HUES64 (cell line): ENCODE data around the gene SLC13A5.

Experiments used
- H3K27ac ChIP-seq: 2 replicates; pipeline ENCODE4 v1.7.0; 2013; ENCODE audit warnings: low read depth, low read length, inconsistent platforms
- H3K27me3 ChIP-seq: 2 replicates; pipeline ENCODE4 v1.6.1; 2013; ENCODE audit warnings: mild to moderate bottlenecking, low read length; ENCODE audit not compliant: insufficient read depth
- H3K36me3 ChIP-seq: 2 replicates; pipeline ENCODE4 v1.6.1; 2013; ENCODE audit warnings: mild to moderate bottlenecking, low read length; ENCODE audit not compliant: insufficient read depth
- H3K4me1 ChIP-seq: 2 replicates; pipeline ENCODE4 v1.6.1; 2013; ENCODE audit warnings: mild to moderate bottlenecking, low read length, moderate library complexity; ENCODE audit not compliant: insufficient read depth
- H3K4me3 ChIP-seq: 2 replicates; pipeline ENCODE4 v1.5.1; 2013; ENCODE audit warnings: mild to moderate bottlenecking, low read length, moderate library complexity
- H3K9ac ChIP-seq: 2 replicates; pipeline ENCODE4 v1.6.1; 2013; ENCODE audit warnings: mild to moderate bottlenecking, low read depth, low read length
- H3K9me3 ChIP-seq: 2 replicates; pipeline ENCODE4 v1.6.1; 2013; ENCODE audit warnings: low read depth, low read length; ENCODE audit not compliant: insufficient read depth
- WGBS: fragments of 150-250, 120-280 bp; methylation state at CpG from one replicate; pipeline ENCODE4 v1.1.7; 2013; ENCODE audit warnings: missing lambda C conversion rate; 5-methylcytosine and 5-hydroxymethylcytosine counted together

The SLC13A5 gene

GRCh38 chr17:6711081-6711674, 2.0 kb downstream of the SLC13A5 start:
- peaks cover 3% of the 10 kb centered on the region; the same call in 1 of the 2 replicates for H3K4me1 ChIP-seq
- WGBS: 77% methylated on average over 7 of the region's 7 CpGs
- H3K36me3 ChIP-seq: no peaks in the 10 kb centered on the region
- H3K27ac ChIP-seq: no peak overlapping the region
- H3K4me3 ChIP-seq: no peak overlapping the region
- H3K9me3 ChIP-seq: no peaks in the 10 kb centered on the region
- peaks cover 40% of the 10 kb centered on the region for H3K27me3 ChIP-seq
- no peak overlapping the region for H3K9ac ChIP-seq

- H3K9ac ChIP-seq: no peak overlapping the region
- H3K4me1 ChIP-seq: peaks cover 3% of the 10 kb centered on the region; the same call in 1 of the 2 replicates
- no peaks in the 10 kb centered on the region for H3K36me3 ChIP-seq
- peaks cover 40% of the 10 kb centered on the region for H3K27me3 ChIP-seq
- WGBS: 94% methylated on average over 11 of the region's 11 CpGs
- no peak overlapping the region for H3K4me3 ChIP-seq
- no peak overlapping the region for H3K27ac ChIP-seq
- H3K9me3 ChIP-seq: no peaks in the 10 kb centered on the region
These were observed 2.9 kb downstream of the SLC13A5 start for GRCh38 chr17:6710317-6710716.

DNA sequence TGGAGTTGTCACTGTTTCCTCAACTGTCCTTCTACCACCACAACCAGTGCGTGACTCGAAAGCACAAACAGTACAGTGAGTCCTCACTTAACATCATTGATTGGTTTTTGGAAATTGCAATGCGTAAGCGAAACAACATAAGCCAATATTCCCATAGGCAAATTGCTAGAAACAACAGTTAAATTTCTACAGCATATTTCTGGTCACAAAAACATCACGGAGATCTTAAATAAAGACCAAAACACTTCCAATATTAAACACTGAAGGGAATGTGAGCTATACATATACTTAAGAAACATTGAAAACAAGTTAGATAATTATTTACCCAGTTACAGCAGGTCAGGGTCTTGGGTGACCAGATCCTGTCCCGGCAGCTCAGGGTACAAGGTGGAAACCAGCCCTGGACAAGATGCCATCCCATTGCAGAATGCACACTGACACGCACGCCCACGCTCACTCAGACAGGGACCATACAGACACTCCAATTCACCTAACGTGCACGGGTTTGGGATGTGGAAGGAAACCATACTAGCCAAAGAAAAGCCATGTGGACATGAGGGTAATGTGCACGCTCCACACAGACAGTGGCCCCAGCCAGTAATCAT, 4.7 kb downstream of the SLC13A5 start:
- Histone ChIP-seq H3K27me3 (peaks cover 23% of the 10 kb centered on the region), H3K4me1 (peaks cover 3% of the 10 kb centered on the region; the same call in 1 of the 2 replicates), H3K36me3 (no peaks in the 10 kb centered on the region), H3K27ac (no peak overlapping the region), H3K9ac (no peak overlapping the region), H3K9me3 (no peaks in the 10 kb centered on the region), H3K4me3 (no peak overlapping the region)
- 88% methylated on average over 12 of the region's 12 CpGs for WGBS

DNA sequence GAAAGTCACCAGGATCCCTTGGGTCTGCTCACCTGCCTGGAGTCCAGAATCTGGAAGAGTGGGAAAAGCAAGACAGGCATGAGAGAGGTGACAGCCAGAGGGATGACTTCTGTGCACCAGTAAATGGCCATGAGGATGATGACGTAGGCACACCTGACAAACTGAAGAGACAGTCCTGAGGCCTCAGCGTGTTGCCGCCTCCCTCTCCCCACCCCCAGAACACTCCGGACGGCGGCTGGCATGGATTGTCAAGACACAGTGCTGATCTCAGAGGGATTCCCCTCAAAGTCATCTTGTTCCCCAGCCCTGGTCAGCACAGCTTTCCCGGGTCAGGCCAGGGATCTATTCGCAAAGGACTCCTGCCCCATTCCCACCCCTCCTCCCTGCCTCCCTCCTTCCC, 6.2 kb downstream of the SLC13A5 start:
- peaks cover 9% of the 10 kb centered on the region for H3K27me3 ChIP-seq
- H3K27ac ChIP-seq: no peak overlapping the region
- no peaks in the 10 kb centered on the region for H3K4me1 ChIP-seq
- H3K9me3 ChIP-seq: no peaks in the 10 kb centered on the region
- H3K9ac ChIP-seq: no peak overlapping the region
- no peak overlapping the region for H3K4me3 ChIP-seq
- H3K36me3 ChIP-seq: no peaks in the 10 kb centered on the region
- 83% methylated on average over 8 of the region's 8 CpGs for WGBS

- Histone ChIP-seq H3K27me3 (peaks cover 4% of the 10 kb centered on the region; the same call in 1 of the 2 replicates), H3K4me3 (no peak overlapping the region), H3K4me1 (no peaks in the 10 kb centered on the region), H3K36me3 (no peaks in the 10 kb centered on the region), H3K9me3 (no peaks in the 10 kb centered on the region), H3K9ac (no peak overlapping the region), H3K27ac (no peak overlapping the region)
- WGBS: 93% methylated on average over 14 of the region's 14 CpGs
These were observed 6.7 kb downstream of the SLC13A5 start for GRCh38 chr17:6706499-6706898.

- Histone ChIP-seq H3K4me1 (0 out of 2 replicates have a peak, but pooled peaks cover 9% of the 10 kb centered on the region), H3K9me3 (no peaks in the 10 kb centered on the region), H3K9ac (no peak overlapping the region), H3K4me3 (no peak overlapping the region), H3K36me3 (no peaks in the 10 kb centered on the region), H3K27ac (no peak overlapping the region), H3K27me3 (no peaks in the 10 kb centered on the region)
- 89% methylated on average over 6 of the region's 6 CpGs for WGBS
These were observed 8.6 kb downstream of the SLC13A5 start for GRCh38 chr17:6704470-6705052.

- no peak overlapping the region for H3K27ac ChIP-seq
- no peaks in the 10 kb centered on the region for H3K9me3 ChIP-seq
- no peak overlapping the region for H3K4me3 ChIP-seq
- H3K4me1 ChIP-seq: 0 out of 2 replicates have a peak, but pooled peaks cover 9% of the 10 kb centered on the region
- H3K36me3 ChIP-seq: no peaks in the 10 kb centered on the region
- H3K9ac ChIP-seq: no peak overlapping the region
- no peaks in the 10 kb centered on the region for H3K27me3 ChIP-seq
- 93% methylated on average over 10 of the region's 10 CpGs for WGBS
These were observed 9.4 kb downstream of the SLC13A5 start for GRCh38 chr17:6703751-6704150.

DNA sequence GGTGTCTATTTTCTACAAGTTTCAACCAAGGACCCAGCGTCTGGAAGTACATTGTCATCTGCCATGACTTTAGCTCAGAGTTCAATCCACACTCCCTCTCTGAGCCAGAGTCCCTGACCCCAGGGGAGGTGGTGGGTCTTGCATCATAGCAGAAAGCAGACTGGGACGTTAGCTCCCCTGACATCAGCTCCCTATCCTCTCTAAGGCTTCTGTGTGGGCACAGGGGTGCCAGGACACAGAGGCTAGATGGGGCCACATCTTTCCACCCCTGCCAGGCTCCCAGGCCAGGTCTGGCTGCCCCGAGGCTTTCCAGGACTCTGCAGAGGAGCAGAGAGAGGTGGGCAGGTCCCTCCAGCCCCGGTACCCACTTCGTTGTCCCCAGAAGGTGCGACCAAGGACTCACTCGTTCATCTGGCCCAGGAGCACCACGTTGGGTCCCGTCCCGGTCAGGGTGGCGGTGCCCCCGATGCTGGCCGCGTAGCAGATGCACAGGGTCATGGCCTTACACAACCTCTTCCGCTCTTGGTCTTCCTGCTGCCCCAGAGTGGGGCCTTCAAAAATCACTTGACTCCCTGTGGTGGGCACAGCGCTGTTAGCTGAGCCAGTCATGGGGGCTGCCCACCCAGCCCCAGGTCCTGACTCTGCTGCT, 10.5 kb downstream of the SLC13A5 start:
- Histone ChIP-seq H3K4me3 (no peak overlapping the region), H3K27me3 (no peaks in the 10 kb centered on the region), H3K9ac (no peak overlapping the region), H3K36me3 (no peaks in the 10 kb centered on the region), H3K4me1 (0 out of 2 replicates have a peak, but pooled peaks cover 9% of the 10 kb centered on the region), H3K9me3 (no peaks in the 10 kb centered on the region), H3K27ac (no peak overlapping the region)
- WGBS: 96% methylated on average over 16 of the region's 16 CpGs

- no peaks in the 10 kb centered on the region for H3K36me3 ChIP-seq
- no peak overlapping the region for H3K27ac ChIP-seq
- H3K27me3 ChIP-seq: no peaks in the 10 kb centered on the region
- H3K4me1 ChIP-seq: 0 out of 2 replicates have a peak, but pooled peaks cover 9% of the 10 kb centered on the region
- no peaks in the 10 kb centered on the region for H3K9me3 ChIP-seq
- WGBS: 30% methylated on average over 11 of the region's 11 CpGs
- no peak overlapping the region for H3K4me3 ChIP-seq
- H3K9ac ChIP-seq: no peak overlapping the region
These were observed 11.4 kb downstream of the SLC13A5 start for GRCh38 chr17:6701719-6702118.

DNA sequence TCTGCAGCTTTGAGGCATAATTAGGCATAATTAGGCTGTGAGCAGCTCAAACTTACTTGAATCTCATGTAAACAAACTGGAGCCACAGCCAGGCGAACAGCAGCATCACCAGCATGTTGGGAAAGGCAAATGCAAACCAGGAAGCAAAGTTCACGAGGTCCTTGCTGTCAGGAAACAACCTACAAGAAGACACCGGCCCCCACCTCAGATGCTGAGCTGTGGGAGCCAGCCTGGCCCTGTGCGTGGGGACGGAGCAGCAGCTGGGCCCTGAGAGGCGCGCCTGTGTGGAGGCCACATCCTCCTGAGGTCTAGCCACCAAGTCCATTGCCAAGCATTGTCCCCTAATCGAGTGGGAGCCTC, 12.2 kb downstream of the SLC13A5 start:
- H3K9ac ChIP-seq: no peak overlapping the region
- 0 out of 2 replicates have a peak, but pooled peaks cover 9% of the 10 kb centered on the region for H3K4me1 ChIP-seq
- H3K4me3 ChIP-seq: no peak overlapping the region
- H3K27me3 ChIP-seq: no peaks in the 10 kb centered on the region
- 93% methylated on average over 8 of the region's 8 CpGs for WGBS
- no peaks in the 10 kb centered on the region for H3K36me3 ChIP-seq
- H3K9me3 ChIP-seq: no peaks in the 10 kb centered on the region
- no peak overlapping the region for H3K27ac ChIP-seq
